Left ventricle myocardium superior (tissue), 1 donor: ENCODE results near the gene GPR176. TPM values are rescaled to one million over a fixed set of nuclear protein-coding genes. Genes with fewer than 3 reads are reported as not detected.
"Not testable (repeated sequence)": the region's sequence is repeated elsewhere in the genome, so short reads cannot be mapped to it uniquely, and the experiment has no call there.

Source experiments
- ATAC-seq: fragments of 200-7000 bp; cut with Tn5 transposase; one replicate; pipeline ENCODE4 v1.9.1; 2020; ENCODE audit warnings: mild to moderate bottlenecking, moderate library complexity
- DNase-seq: peaks from one replicate; pipeline ENCODE4 v3.0.0-alpha.2; 2020
- intact Hi-C: fragments of 100-400 bp; cut with micrococcal nuclease; formaldehyde crosslinking; loops from one replicate; pipeline ENCODE4 v1.11.0; 2022
- total RNA-seq: library from RNA; stranded (reverse); fragmentation: NEBNext Ultra II Directional; extraction: Animal tissue kit (Norgen Biotek cat#: 25700); gene quantifications from one replicate; pipeline ENCODE4 v1.2.1, GENCODE V29; 2021
- donor health status: DM: no; HTN: yes; CAD: no; lungs with severe emphysema.

GPR176 gene
- total RNA-seq, 1 donor from 2014 or later = 1.5 TPM

GRCh38 chr15:39898317-39898716 is 21.7 kb downstream of the GPR176 start:
- ATAC-seq (no peak), DNase-seq (no peak)
- intact Hi-C loops = no loop called here

- no peak for DNase-seq
- no peak for ATAC-seq
- intact Hi-C loops = no loop called here
Observed at GRCh38 chr15:39896846-39897245, 23.2 kb downstream of the GPR176 start.

GRCh38 chr15:39896101-39896500 is 24.0 kb downstream of the GPR176 start:
- DNase-seq (no peak), ATAC-seq (no peak)
- intact Hi-C loops = no loop called here

- DNase-seq, intact Hi-C loops, ATAC-seq: not testable (repeated sequence)
Observed at GRCh38 chr15:39893051-39893450, 27.0 kb downstream of the GPR176 start.

- ATAC-seq (no peak), DNase-seq (no peak)
- intact Hi-C loops = no loop called here
Observed at GRCh38 chr15:39892418-39892817, 27.6 kb downstream of the GPR176 start.

- intact Hi-C loops = no loop called here
- DNase-seq (no peak), ATAC-seq (no peak)
Observed at GRCh38 chr15:39890621-39891020, 29.4 kb downstream of the GPR176 start.

GRCh38 chr15:39889601-39890000 is 30.5 kb downstream of the GPR176 start:
- ATAC-seq (no peak), DNase-seq (no peak)
- intact Hi-C loops = no loop called here

- no peak for DNase-seq
- intact Hi-C loops = no loop called here
- ATAC-seq = no peak
Observed at GRCh38 chr15:39888809-39889208, 31.3 kb downstream of the GPR176 start.

GRCh38 chr15:39888243-39888642 is 31.8 kb downstream of the GPR176 start:
- no peak for ATAC-seq
- no peak for DNase-seq
- intact Hi-C loops = no loop called here

GRCh38 chr15:39887832-39888231 is 32.2 kb downstream of the GPR176 start:
- ATAC-seq = peak; percentile 38
- no peak for DNase-seq
- intact Hi-C loops = no loop called here

GRCh38 chr15:39887211-39887610 is 32.9 kb downstream of the GPR176 start:
- intact Hi-C loops = no loop called here
- ATAC-seq = no peak
- DNase-seq = no peak

- ATAC-seq = no peak
- no peak for DNase-seq
- intact Hi-C loops = no loop called here
Observed at GRCh38 chr15:39886418-39886817, 33.6 kb downstream of the GPR176 start.

GRCh38 chr15:39885099-39885777 is 34.8 kb downstream of the GPR176 start:
- intact Hi-C loops = no loop called here
- no peak for DNase-seq

GRCh38 chr15:39884351-39884750 is 35.7 kb downstream of the GPR176 start:
- no peak for ATAC-seq
- intact Hi-C loops = no loop called here

More at GRCh38 chr15:39885099-39885777, 34.8 kb downstream of the GPR176 start:
- ATAC-seq = no peak

GRCh38 chr15:39882602-39883001 is 37.5 kb downstream of the GPR176 start:
- ATAC-seq (no peak), DNase-seq (no peak)
- intact Hi-C loops = no loop called here

More at GRCh38 chr15:39884351-39884750, 35.7 kb downstream of the GPR176 start:
- no peak for DNase-seq

GRCh38 chr15:39881790-39882189 is 38.3 kb downstream of the GPR176 start:
- ATAC-seq (no peak), DNase-seq (no peak)
- intact Hi-C loops = no loop called here

- ATAC-seq (no peak), DNase-seq (no peak)
- intact Hi-C loops = no loop called here
Observed at GRCh38 chr15:39880718-39881387, 39.2 kb downstream of the GPR176 start.

- DNase-seq (no peak), ATAC-seq (no peak)
- intact Hi-C loops = loop anchor here (10.0 kb wide), 2 partner anchors 94 to 194 kb away; partner anchors contain the start of gene FSIP1
Observed at GRCh38 chr15:39878406-39878785, 41.7 kb downstream of the GPR176 start.

GRCh38 chr15:39874890-39875549 is 45.0 kb downstream of the GPR176 start:
- DNase-seq (no peak), ATAC-seq (no peak)
- intact Hi-C loops = loop anchor here (10.0 kb wide), 2 partner anchors 90 to 190 kb away; partner anchors contain the start of gene FSIP1

GRCh38 chr15:39873978-39874377 is 46.1 kb downstream of the GPR176 start:
- no peak for ATAC-seq
- intact Hi-C loops = loop anchor here (10.0 kb wide), 2 partner anchors 89 to 189 kb away; partner anchors contain the start of gene FSIP1
- no peak for DNase-seq
